ENCODE measurements around the gene PPFIBP2. TPM values are rescaled to one million over a fixed set of nuclear protein-coding genes. Genes with fewer than 3 reads are reported as not detected.
A peak's percentile ranks its signal among the peaks of the same experiment; 100 is the strongest.

PPFIBP2 gene
- total and polyA plus RNA-seq, 11 donors = 10.5 to 31.1 (median 20.8) TPM

- peaks cover 0 to 6% (median 0%) of the 10 kb centered on the region in 12 donors for H3K9me3 ChIP-seq
- H3K4me1 ChIP-seq = peaks cover 0 to 20% (median 10%) of the 10 kb centered on the region in 12 donors
- ATAC-seq = no peak
- 82 to 89% (median 87%) methylated on average over 2 of the region's 2 CpGs for WGBS, 4 donors
- no peak overlapping the region for H3K27ac ChIP-seq
- H3K4me3 ChIP-seq = no peak overlapping the region
- H3K27me3 ChIP-seq = peaks cover 0 to 2% (median 0%) of the 10 kb centered on the region in 9 donors
- intact Hi-C loops (cut with DNase I) = loop anchor here (2.0 to 10.0 kb wide), 9 partner anchors 55 to 125 kb away; partner anchors contain the start of gene PPFIBP2 (in 3 of the 10)
- TF ChIP-seq POLR2A (IDR thresholded peaks at IDR 0.05) (no peak), CTCF (IDR thresholded peaks at IDR 0.05) (no peak)
- DNase-seq = no peak
- H3K36me3 ChIP-seq = peaks cover 0 to 7% (median 0%) of the 10 kb centered on the region in 9 donors
Measured at GRCh38 chr11:7570241-7570640, 56.4 kb downstream of the PPFIBP2 start.

GRCh38 chr11:7570938-7571521 is 57.2 kb downstream of the PPFIBP2 start:
- intact Hi-C loops (cut with DNase I) = loop anchor here (1.0 to 10.0 kb wide), 11 partner anchors 56 to 124 kb away; partner anchors contain the start of gene PPFIBP2 (in 3 of the 10)
- no peak overlapping the region for H3K27ac ChIP-seq

DNA sequence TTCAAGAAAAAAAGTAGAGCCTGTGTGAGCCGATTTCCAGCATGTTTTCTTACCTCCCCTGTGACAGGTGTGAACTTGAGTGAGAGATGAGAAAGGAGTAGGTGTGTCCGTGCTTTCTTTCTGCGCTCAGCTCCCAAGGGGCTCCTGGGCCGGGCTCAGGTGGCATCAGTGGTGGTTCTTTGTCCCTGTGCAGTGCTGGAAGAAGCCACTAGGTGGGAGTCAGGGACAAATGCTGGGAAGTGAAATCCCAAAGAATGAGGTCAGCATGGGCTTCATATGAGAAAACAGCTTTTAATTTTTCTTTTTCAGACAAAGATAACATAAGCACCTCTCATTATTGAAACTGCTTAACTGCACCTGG is 57.8 kb downstream of the PPFIBP2 start:
- H3K36me3 ChIP-seq = peaks cover 0 to 2% (median 0%) of the 10 kb centered on the region in 9 donors
- WGBS, 4 donors = 4 to 10% (median 6%) methylated on average over 4 of the region's 4 CpGs
- TF ChIP-seq POLR2A (IDR thresholded peaks at IDR 0.05) (no peak), CTCF (IDR thresholded peaks at IDR 0.05) (peak; percentile 87 to 96 (median 94))
- H3K27ac ChIP-seq = peak overlapping the region in 2 of 12 donors; percentile 3 to 17
- H3K27me3 ChIP-seq = peaks cover 0 to 9% (median 0%) of the 10 kb centered on the region in 9 donors
- H3K4me3 ChIP-seq = no peak overlapping the region
- peaks cover 0 to 6% (median 0%) of the 10 kb centered on the region in 12 donors for H3K9me3 ChIP-seq
- intact Hi-C loops (cut with DNase I) = loop anchor here (1.0 to 10.0 kb wide), 11 partner anchors 56 to 123 kb away; partner anchors contain the start of gene PPFIBP2 (in 3 of the 10)
- H3K4me1 ChIP-seq = peaks cover 6 to 34% (median 23%) of the 10 kb centered on the region in 12 donors
- DNase-seq = peak in 4 of 5 donors; percentile 51 to 69 (median 60)
- peak in 3 of 4 donors; percentile 64 to 78 (median 66) for ATAC-seq

More at GRCh38 chr11:7570938-7571521, 57.2 kb downstream of the PPFIBP2 start:
- Histone ChIP-seq H3K9me3 (peaks cover 0 to 6% (median 0%) of the 10 kb centered on the region in 12 donors), H3K4me3 (no peak overlapping the region), H3K36me3 (peaks cover 0 to 7% (median 0%) of the 10 kb centered on the region in 9 donors), H3K4me1 (peaks cover under 1 to 28% (median 17%) of the 10 kb centered on the region in 12 donors), H3K27me3 (peaks cover 0 to 3% (median 0%) of the 10 kb centered on the region in 9 donors)
- 89 to 100% (median 96%) methylated on average over 1 of the region's 1 CpG for WGBS, 4 donors
- no peak for ATAC-seq
- TF ChIP-seq POLR2A (IDR thresholded peaks at IDR 0.05) = no peak
- no peak for TF ChIP-seq CTCF (IDR thresholded peaks at IDR 0.05)
- no peak for DNase-seq

DNA sequence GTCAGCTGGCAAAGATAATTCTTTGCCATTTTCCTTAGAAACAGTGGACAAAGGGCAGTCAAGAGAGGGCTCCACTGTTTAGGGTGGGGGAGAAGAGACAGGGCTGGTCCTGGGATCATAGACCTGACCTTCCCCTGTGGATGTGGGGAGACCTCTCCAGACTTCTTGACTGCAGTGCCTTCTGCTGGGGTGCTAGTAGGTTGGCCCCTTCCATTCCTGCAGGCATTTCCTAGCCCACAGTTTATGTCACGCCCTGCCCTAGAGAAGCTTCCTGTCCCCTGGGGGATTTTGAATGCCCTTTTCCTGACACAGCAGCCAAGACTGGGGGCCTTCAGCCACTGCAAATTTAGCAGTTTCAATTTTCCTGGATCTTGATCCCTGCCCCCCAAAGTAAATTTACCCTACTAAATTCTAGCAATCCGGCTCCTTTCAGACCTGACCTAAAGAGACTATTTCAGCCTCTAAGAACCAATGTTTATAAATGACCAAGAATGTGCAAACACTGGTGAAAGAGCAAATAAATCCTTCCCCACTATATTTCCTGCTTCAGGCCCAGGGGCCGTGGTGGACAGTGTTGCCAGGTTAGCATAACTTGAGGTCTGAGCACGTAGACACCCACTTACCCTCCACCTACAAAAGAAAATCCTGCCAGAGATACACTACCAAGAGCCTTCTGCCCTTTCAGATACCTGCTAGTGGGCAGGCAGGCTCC is 58.4 kb downstream of the PPFIBP2 start:
- no peak overlapping the region for H3K4me3 ChIP-seq
- peaks cover 0 to 6% (median 0%) of the 10 kb centered on the region in 12 donors for H3K9me3 ChIP-seq
- intact Hi-C loops (cut with DNase I) = loop anchor here in 8 of 10 donors (2.0 to 10.0 kb wide), 7 partner anchors 55 to 123 kb away; partner anchors contain the start of gene PPFIBP2 (in 3 of the 8)
- no peak for DNase-seq
- H3K27me3 ChIP-seq = peaks cover 0 to 13% (median 0%) of the 10 kb centered on the region in 9 donors
- no peaks in the 10 kb centered on the region for H3K36me3 ChIP-seq
- H3K27ac ChIP-seq = peak overlapping the region in 2 of 12 donors; percentile 3 to 17
- TF ChIP-seq CTCF (IDR thresholded peaks at IDR 0.05) (peak in 2 of 12 donors; percentile 2 to 7), POLR2A (IDR thresholded peaks at IDR 0.05) (no peak)
- WGBS, 4 donors = 61 to 78% (median 68%) methylated on average over 4 of the region's 4 CpGs
- ATAC-seq = no peak
- H3K4me1 ChIP-seq = peaks cover 7 to 39% (median 26%) of the 10 kb centered on the region in 12 donors
